Measurements from ENCODE around the gene IQGAP3.
"Not testable (repeated sequence)": the region's sequence is repeated elsewhere in the genome, so short reads cannot be mapped to it uniquely, and the experiment has no call there.

Gene IQGAP3

DNA sequence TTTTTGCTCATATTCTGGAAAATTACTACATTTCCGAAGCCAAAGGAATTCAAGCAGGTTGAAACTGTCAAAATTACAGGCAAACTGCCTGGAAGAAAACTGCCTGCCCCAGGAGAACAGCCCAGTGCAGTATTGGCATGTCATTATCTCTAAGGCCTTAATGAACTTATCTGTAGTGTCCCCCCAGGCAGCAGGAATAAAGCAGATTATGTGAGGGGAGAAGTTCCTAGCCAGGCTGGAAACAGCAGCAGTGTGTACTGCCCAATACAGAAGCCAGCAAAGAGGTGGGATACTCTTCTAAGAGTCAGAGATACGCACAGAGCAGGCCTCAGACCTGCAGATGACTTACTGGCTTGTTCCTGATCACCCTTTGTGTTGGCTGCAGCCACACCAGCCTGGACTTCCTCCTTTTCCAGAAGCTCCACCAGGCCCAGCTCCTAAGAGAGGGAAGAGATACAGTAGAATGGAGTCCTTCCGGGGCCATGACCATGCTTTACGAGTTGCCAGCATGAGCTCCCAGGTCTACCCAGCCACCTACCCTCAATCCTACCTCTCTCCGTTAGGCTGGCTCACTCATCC is 11.7 kb downstream of the IQGAP3 start:
- no peak for DNase-seq

DNA sequence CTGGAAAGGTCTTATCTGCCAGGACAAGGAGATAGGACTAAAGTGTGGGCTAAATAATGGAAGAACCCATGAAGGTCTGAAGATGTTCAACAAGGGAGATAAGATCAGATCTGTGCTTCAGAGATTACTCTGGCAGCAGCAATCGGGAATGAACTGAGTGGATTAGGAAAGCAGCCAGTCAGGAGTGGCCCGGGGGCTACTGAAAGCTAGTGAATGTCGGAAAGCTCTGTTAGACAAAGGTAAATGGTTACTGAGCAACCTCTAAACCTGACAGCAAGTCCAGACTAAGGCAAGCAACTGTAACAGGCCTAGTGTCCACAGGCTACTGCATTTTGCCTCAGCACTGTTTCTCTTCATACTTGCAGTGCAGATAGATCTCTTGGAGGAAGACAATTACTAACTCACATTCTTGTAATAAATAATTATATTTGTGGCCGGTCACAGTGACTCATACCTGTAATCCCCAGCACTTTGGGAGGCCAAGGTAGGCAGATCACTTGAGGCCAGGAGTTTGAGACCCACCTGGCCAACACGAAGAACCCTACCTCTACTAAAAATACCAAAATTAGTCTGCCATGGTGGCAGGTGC is 12.5 kb downstream of the IQGAP3 start:
- DNase-seq = no peak

DNA sequence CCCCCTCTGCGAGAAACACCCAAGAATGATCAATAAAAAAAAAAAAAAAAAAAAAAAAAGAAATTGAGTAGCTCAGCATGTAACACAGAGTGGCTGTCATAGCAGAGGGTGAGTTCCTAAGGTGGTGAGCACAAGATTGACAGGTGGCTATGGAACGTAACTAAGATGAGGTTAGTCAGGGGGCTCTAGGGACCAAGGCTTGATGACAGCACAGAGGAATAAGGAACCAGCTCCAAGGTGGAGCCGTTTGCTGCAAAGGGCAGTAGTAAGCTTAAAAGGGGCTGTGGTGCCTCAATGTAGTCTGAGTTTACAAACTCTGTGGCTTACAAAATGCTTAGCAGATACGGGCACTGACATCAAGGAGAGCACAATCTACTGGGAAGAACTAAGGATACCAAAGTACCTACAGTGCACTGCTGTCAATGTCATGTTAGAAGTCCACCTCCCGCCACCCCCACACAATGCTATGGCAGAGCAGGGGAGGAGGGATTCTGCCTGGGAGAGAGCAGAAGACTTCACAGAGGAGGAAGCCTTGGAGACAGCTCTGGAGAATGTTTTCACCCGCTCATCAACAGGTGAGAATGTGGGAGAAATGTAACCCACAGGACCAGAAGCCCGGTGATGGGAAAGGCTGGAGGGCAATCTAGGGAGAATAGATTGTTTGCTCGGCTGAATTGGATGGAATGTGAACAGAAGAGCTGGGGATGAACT is 13.1 kb downstream of the IQGAP3 start:
- no peak for DNase-seq

DNA sequence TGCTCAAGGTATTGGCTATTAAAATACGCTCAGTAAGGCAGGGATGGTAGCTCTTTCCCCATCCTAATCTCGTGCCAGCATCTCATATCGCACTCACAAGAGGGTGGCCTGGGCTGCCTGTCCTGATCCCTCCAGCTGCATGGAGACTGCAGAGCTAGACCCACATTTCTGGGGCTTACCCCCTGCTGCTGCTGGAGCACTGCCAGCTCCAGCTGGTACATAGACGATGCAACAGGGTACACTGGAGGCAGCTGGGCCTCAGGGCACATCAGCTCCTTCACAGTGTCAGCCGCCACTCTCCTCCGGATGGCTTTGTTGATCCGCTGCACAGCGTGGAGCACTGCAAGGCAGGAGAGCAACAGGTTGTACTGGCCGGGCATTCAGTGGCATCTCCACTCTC is 16.0 kb downstream of the IQGAP3 start:
- DNase-seq = peak; percentile 89

DNA sequence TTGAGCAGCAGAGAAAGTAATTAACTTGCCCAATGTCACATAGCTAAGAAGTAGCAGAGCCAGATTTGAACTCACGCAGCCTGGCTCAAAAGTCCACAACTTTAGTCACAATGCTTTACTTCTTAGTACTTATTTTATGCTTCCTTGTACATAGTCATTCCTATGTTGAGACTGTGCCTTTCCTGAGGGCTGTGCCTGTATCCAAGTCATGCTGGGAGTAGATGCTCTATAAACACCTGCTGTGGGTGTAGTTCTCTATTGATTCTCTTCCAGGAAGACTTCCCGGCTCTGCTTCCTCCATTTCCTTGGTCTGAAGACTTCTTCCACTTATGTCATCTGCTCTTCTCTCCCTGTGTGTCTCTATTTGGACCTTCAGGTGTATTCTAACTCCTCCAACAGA is 16.6 kb downstream of the IQGAP3 start:
- peak; percentile 12 for DNase-seq

DNA sequence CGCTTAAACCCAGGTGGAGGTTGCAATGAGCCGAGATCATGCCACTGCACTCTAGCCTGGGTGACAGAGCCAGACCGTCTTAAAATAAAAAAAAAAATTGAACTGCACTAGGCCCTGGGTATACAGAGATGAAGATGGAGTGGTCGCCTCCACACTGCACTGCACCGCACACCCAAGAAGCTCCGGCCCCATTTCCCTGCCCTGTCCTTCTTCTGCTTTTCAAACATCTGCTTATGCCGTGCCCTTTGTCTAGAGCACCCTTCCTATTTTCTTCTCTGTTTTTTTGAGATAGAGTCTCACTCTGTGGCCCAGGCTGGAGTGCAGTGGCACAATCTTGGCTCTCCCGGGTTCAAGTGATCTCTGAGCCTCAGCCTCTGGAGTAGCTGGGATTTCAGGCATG is 17.4 kb downstream of the IQGAP3 start:
- no peak for DNase-seq

DNA sequence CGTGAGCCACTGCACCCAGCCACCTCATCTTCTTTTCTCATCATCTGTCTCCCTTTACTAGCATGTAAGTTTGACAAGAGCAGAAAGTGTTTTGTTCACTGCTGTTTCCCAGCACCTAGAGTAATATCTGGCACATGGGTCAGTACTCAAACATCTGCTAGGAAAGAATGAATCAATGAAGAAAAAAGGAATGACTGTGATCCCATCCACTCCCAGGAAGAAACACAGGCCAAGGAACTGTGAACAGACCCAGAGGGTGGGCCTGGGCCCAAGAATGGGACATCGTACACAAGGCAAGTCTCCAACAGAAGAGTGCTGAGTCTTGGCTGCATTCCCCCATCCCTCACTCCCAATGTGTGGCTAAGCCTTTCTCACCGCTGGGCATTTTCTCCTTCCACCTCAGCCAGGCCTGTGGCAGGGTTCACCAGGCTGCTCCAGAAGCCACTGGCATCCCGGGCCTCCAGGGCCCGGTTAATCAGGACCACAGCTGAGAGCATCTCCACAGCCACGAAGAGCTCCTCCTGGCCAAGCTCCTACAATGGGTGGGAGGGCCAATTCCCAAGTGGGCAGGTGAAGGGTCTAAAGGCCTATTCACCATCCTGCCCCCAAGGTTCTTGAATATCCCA is 18.4 kb downstream of the IQGAP3 start:
- DNase-seq = no peak

DNA sequence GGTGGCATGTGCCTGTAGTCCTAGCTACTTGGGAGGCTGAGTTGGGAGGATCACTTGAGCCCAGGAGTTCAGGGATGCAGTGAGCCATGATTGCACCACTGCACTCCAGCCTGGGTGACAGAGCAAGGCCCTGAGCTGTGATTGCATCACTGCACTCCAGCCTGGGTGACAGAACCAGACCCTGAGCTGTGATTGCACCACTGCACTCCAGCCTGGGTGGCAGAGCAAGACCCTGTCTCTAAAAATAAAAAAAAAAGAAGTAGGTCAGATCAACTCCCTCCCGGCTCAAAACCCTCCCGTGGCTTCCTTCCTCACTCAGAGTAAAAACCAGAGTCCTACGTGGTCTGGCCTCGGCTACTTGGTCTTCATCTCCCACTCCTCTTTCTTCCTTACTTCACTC is 19.4 kb downstream of the IQGAP3 start:
- not testable (repeated sequence) for DNase-seq

DNA sequence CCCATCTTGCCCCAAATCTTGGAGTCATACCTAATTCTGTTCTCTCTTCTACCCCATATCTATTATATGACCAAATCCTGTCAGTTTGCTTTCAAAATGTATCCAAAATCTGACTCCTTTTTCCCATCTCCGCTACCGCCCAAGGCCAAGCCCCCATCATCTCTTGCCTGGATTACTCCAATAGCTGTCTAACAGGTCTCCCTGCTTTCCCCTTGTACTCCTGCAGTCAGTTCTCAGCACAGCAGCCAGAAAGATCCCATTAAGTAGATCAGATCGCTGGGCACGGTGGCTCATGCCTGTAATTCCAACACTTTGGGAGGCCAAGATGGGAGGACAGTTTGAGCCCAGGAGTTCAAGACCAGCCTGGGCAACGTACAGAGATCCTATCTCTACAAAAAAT is 19.8 kb downstream of the IQGAP3 start:
- no peak for DNase-seq

DNA sequence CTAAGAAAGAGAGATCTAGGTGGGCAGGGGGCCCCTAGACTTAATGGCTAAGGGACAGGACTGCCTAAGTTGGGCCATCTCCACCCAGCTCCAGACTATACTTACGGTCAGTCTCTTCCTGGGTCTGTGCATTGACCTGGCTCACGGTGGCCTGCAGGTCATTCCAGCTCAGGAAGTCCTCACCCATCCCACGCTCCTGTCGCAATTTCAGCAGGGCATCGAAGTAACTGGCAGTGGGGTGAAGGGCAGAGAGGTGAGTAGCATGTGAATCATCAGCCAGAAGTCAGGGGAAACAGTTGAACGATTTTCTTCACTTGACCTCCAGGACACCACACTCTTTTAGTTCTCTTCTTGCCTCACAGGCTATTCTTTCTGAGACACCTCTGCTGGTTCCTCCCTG is 20.5 kb downstream of the IQGAP3 start:
- no peak for DNase-seq

DNA sequence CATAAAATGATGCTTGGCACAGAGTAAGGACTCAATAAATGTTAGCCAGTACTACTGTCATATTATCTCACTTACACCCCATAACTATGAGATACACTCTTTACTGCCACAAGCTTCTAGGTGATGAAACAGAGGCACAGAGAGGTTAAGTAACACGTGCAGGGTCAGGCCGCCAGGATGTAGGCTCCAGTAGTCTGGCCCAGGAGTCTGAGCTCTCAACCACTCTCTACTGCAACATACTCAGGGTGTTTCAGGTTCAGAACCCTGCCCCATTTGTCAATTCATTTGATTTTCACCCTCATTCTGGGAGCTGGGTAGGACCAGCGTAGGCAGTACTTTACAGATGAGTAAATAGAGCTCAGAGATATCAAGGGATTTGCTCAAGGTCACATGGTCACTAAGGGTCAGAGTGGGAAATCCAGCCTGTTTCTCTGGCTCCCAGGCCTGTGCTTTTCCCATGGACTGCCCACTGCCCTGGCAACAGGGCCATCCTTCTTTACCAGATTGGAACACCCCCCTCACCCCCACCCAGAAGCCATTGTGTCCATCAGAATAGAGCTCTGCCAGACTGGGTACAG is 21.2 kb downstream of the IQGAP3 start:
- no peak for DNase-seq

DNA sequence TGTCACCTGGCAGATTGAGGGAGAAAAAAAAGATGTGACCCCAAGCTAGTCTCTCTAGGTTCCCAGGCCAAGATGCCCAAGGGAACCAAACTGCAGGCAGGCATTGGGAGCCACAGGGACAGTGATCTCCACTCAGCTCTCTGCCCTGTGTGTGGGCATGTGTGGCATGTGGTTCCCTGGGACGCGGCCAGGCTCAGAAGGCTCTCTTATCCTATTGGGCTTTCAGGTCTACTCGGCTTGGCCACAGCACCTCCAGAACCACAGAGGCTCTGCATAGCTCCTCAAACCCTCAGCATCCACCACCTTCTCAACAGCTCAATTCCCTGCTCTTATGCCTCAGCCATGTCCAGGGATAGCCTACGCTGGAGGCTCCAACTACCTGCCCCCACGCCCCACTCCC is 22.0 kb downstream of the IQGAP3 start:
- DNase-seq = no peak

DNA sequence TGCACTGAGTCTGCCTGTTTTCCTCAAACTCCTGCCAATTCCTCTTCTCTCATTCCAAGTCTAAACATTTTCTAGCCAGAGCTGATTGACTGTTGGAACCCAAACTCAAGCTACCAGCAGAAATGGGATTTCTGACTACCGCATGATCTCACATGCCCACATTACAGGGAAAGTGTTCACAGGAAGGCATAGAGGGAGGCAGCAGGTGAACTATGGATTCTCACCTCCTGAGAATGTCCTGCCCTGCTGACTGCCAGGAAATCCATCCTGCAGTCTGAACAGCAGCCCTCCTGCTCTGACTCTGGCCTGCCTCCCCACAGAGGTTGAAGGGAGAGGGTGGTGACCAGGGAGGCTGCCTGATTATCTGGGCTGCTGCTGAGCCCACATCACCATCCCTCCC is 22.5 kb downstream of the IQGAP3 start:
- no peak for DNase-seq

DNA sequence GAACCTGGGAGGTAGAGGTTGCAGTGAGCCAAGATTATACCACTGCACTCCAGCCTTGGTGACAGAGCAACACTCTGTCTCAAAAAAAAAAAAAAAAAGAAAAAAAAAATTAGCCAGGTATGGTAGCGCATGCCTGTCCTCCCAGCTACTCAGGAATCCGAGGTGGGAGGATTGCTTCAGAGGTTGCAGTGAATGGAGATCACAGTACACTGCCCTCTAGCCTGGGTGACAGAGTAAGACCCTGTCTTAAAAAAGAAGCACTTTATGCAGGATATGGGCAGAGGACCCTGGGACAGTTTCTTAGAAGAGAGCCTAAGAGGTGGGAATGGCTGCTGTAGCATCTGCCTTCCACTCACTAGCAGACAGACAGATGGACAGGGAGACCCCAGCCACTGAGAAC is 23.0 kb downstream of the IQGAP3 start:
- DNase-seq = no peak

DNA sequence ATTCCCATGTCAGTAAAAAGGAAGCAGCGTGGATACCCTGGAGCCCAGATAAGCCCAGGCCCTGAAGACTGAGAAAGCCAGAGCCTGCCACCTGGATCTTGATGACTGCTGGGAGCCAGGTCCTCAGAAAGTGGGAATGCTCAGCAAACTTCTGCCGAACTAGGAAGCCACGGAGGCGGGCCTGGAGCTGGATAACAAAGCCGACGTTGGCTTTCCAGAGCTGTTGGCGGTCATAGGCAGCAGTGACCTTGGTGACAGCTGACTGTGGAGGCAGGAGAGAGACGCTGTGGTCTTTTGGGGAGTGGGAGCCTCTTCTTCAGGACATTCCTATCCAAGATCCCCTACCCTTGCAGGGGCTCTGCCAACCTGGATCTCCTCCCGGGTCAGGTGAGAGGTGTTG is 24.4 kb downstream of the IQGAP3 start:
- no peak for DNase-seq

DNA sequence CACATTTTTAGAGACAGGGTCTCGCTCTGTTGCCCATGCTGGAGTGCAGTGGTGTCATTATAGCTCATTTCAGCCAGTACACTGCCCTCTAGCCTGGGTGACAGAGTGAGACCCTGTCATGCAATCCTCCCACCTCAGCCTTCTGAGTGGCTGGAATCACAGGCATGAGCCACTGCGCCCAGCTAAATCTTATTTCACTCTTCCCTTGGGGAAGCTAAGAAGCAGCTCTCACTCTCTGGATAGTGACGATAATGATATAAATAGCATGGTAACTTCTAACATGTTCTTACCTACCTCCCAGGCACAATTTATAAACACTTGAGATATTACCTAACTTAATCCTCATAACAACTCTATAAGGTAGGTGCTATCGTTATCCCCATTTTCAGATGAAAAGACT is 24.9 kb downstream of the IQGAP3 start:
- no peak for DNase-seq

DNA sequence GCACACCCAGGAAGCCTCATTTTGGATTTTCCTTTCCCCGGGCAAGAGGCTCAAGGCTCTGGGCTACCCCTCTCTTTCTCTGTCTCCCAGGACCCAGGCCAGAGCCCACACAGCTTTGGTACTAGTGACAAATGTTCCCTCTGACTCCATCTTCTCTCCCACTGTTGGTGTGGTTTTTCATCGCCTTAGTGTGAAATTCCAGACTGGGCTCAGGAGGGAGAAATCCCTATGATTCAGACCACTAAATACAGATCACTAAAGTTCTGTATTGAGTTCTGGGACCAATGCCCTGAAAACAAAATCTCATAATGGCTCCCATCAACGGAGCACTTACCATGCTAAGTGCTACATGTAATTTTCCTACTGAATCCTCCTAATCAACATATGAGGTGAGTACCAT is 26.1 kb downstream of the IQGAP3 start:
- no peak for DNase-seq

DNA sequence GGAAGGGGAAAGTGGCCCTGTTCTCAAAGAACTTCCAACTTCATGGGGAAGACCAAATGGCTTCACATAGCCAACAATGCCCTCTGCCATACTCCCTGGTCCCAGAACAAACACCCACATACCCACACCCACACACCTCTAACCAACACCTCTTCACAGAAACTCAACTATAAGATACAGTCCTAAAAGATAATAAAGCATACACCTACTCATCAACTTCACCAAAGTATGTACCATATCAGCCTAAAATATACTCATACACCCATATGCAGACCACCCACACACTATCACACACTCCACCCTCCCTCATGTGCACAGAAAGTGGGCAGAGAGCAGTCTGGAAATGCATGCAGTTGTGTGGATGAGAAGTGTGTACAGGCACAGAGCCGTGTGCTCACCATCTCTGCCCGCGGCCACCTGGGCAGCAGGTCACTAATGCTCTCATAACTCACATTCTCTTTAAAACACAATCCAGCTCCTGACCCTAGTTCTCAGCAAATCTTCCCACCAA is 27.7 kb downstream of the IQGAP3 start:
- no peak for DNase-seq

DNA sequence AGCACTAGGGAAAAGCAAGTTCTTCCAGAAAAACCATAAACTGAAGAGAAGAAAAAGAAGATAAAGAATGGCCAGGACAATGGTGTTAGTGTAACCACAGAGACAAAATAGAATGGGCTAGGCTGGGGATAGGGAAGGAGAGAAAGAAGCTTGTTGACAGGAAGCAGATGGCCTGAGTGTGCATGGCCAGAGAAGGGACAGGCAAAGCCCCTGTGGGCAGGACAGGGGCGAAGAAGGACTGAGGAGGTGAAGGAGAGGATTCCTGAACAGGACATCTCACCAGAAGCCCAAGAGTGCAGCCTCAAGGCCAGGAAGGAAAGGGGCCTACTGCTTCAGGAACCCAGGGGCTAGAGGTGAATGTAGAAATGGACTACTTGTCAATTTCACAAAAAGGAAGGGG is 29.3 kb downstream of the IQGAP3 start:
- no peak for DNase-seq

DNA sequence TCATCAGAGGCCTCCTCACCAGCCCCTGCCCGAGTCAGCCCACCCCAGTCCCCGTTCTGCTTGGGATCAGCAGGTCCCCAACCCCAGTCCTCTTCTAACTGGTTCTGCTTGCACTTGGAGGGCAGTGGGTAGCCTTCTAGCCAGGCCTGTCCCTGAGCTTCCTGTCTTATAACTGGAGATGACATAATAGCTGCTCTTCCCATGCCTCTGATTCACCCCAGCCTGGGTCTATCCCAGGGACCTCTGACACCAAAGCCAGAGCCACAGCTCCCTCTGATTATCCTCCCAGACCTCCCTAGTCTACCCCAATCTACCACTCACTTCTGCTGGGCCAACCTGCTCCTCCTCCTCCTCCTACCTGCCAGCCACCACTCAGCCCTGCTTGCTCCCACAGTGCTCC is 31.4 kb downstream of the IQGAP3 start:
- DNase-seq = no peak

DNA sequence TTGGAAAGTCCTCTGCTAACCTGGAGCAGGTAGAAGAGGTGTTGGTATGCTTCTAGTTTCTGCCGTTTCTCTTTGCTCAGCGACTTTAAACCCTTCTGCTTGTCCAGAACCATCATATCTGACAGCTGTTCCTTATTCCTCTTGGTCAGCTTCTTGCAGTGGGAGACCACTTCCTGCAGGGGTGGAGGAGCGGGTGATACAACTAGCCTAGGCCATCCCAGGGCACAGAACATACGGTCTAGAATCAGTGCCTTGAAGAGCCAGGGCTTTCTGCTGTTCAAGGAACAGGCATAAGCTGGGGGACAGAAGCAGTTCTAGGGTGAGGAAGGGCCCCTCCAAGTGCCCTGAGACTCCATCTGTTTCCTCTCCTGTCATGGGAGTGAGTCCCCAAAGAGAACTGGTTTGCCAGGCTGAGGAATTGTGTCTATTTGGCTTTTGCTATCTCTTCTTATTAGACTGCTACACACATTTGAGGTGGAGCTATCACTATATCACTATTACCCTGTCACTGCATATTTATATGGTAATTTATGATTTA is 32.5 kb downstream of the IQGAP3 start:
- DNase-seq = no peak

DNA sequence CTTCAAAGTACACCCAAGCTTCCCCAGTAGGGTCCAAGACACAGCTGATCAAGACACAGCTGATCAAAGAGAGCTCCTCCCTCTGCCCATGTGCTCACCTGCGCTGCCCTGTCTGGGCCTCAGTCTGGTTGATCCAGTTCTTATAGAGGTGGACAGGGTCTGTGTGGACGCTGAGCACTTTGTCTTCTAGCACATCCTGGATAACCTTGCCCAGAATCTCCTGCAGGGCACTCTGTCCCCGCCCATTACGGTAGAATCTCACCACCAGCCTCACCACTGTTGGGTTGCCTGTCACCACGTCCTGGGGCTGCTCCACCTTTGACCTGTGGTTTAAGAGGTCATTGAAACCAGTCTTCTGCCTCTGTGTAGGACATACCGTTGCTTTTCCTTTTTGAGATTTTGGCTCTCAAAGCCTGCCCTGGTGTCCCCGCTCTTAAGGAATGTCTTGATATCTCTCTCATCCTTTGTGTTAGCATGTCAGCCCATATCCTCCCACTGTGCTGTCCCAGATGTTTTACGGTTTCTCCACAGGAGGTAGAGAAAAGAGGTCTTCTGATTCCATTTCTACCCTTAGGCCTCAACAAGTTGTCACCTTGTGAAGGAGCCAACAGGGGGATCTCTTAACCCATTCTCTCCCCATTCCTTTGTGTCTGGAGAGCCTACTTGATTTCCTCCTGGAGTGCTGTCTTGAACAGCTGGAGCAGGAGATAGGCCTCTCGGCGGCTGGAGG is 33.5 kb downstream of the IQGAP3 start:
- no peak for DNase-seq

DNA sequence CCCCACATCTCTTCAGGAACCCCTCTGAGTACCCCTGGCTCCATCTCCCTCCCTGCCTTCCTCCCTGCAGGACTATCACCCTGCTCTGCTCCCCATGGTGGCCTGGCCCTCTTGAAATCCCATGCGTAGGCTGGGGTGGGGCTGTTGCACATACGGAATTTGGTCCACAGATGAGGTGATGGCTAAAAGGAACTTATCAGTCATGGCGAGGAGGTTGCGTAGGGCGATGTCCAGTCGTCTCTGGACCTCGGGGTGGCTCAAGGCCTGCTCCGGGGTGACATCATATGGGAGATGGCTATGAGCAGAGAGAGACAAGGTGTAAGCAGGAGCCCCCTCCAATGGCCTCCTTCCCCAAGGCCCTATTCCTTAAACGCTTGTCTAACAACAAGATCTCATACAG is 35.3 kb downstream of the IQGAP3 start:
- no peak for DNase-seq

Measured in NCI-H69 (cell line).